Kidney tubule cell (primary cell): ENCODE results near the gene SENP5.

ENCODE experiments used
- DNase-seq: peaks from one replicate; pipeline ENCODE4 v3.0.0-alpha.2; 2018; ENCODE audit warnings: low spot score

The SENP5 gene

DNA sequence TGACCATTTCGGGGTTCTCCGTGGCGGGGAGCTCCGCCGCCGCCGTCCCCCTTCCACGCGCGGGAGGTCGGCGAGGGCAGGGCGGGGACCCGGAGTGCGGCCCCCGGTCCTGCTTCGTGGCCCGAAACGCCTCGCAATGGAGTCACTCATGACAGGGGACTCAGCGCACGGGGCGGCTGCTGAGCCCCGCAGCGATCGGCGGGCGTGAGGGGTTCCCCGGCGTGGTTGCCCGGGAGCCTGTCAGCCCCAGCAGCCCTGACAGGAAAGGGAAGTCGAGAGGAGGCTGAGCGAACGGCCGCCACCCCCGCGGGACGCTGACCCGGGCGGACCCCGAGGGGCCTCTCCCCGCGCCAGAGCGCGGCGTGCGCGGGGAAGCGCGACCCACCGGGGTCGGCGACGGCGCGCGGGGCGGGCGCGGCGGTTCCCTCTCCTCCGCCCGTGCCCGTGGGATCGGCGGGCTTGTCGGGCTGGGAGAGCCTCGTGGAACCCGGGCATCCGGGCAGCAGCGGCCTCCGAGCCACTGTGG lies 101.5 kb downstream of the SENP5 start:
- DNase-seq: peak; percentile 22

DNA sequence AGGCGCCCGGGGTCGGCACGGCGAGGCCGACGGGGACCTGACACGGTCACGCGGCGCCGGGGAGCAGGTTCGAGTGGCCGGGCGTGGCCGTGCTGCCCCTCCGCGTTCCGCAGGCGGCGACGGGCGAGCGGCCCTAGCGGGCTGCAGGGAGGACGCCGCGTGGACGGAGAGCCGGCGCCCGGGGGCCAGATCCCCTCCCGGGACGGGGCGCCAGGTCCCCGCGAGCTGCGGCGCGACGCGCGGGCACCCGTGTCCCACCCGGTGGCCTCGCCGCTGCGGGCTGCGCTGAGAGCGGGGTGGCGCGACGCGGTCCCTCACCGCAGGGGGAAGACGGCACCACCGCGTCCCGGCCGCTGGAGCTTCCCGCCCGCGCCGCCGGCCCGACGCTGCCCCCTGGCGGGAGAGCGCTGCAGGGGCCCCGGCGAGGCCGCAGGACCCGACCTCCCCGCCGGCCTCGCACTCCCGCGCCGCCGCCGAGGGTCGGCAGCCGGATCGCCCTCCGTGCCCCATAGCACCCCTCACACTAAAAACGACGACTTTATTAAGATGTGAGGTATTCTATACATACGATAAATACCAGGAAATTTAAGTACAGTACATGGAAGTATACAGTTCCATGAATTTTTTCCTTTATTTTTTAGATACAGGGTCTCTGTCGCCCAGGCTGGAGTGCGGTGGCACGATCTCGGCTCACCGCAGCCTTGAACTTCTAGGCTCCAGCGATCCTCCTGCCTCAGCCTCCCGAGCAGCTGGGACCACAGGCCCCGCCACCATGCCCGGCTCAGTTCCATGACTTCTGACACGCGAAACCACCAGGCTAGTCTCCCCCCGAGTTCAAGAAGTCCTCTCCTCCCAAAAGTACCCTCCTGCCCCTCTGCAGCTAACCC lies 102.2 kb downstream of the SENP5 start:
- DNase-seq: peak; percentile 66

DNA sequence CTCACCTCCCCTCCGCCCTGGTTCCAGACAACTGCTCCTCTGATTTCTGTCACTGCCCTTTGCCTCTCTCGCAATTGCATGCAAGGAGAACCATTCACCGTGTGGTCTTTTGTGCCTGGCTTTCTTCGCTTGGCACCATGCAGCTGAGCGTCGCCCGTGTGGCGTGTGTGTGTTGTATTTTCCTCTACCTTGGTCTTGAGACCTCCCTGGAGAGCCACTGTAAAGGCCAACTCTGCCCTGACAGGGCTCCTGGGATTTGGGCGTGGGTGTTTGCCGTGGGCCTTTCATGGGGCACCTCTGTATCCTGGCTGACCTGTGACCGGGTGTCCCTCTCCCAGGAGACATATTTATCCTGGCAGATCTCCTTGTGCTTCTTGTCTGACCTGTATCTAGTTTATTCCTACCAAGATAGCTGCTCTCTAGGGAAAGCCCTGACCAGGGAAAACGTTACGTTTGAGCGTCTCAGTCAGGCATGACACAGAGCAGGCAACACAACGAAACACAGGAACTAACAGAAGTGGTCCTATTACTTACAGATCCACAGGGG lies 102.9 kb downstream of the SENP5 start:
- DNase-seq: no peak

DNA sequence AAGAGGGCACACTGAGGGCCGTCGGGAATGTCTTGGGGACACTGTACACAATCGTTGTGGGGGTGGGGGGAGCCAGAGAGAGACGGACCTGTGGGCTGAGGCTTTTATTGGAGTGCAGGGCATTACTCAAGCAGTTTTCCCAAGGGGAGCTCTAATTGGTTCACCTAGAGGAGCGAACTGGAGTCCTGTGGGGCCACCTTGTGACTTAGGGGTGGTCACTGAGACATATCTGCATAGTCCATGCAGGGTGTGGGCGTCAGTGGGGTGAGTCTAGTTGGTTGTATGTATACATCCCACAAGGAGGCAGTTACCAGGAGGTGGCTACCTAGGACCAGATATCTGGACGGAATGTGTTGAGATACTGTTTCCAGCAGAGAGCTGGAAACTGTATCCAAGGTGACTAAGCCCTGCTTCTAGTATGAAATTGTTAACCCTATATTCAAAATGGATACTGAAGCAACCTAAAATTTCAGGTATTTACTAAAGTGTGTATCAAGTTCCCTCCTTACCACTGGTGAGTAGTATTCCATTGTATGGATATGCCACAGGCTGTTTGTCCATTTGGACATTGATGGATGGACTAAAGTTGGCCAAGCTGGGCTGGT lies 103.5 kb downstream of the SENP5 start:
- no peak for DNase-seq

DNA sequence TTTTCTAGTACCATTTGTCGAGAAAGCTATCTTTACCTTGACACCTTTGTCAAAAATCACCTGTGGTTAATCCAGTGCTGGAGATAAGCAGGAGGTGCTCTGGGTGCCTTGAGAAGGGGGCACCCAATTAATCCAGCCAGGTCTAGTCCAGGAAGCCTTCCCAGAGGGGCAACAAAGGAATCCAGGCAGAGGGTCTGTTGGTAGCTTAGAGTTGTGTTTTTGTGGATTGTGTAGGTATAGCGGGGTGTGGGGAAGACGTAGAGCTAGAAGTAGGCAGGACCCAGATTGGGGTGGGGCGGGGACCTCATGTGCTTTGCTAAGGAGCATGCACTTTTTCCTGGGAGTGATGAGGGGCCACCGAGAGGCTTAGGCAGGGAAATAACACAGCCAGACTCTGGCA lies 106.9 kb downstream of the SENP5 start:
- no peak for DNase-seq

DNA sequence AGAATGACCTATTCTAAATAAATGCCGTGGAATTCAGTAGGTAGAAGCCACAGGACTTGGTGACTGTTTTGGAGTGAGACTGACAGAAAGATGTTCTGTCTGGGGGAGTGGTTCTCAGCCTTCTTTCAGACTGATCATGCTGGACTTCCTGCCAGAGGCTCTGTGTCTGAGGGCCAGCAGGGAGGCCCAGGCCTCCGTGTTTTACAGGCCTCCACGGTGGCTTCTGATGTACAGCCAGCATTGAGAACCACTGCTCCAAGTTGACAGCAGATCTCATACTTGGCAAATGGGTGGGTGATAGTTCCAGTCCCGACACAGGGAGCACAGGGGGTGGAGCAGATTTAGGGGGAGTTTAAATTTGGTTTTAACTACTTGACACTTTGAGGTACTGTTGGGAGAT lies 107.6 kb downstream of the SENP5 start:
- DNase-seq: no peak

DNA sequence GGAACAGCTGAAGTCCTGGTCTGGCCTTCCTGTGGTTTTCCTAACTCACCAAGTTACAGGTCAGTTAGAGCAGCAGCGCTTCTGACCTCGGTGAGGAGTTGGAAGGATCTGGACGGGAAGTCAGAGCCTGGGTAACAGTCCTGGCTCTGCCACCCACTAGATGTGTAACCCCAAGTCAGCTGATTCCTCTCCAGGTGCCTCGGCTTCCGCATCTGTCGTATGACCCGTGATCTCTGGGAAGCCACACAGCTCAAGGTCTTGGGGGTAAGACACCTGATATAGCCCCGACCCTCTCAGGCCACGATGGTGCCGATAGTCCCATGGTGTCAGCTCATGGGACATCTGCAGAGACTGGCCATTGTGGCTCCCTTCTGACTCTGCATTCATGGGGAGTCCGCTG lies 109.2 kb downstream of the SENP5 start:
- no peak for DNase-seq

DNA sequence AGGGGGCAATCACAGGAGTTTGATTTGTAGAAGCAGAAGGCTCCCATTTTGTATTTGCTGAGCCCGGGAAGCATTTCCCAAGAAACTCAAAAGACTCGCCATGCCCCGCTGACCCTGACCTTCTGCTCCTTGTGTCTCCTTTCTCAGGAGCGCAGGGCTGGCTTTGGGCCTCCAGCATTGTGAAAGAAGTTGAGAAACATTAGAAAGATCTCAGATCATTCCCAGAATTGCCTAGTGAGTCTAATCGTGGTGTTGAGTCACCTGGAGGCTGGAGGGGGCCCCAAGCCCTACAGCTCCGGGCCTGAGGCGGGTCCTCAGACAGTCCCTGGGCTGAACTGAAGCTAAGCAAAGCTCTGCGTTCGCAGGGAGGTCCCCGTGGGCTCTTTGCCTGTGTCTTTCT lies 111.8 kb downstream of the SENP5 start:
- DNase-seq: peak; percentile 43

DNA sequence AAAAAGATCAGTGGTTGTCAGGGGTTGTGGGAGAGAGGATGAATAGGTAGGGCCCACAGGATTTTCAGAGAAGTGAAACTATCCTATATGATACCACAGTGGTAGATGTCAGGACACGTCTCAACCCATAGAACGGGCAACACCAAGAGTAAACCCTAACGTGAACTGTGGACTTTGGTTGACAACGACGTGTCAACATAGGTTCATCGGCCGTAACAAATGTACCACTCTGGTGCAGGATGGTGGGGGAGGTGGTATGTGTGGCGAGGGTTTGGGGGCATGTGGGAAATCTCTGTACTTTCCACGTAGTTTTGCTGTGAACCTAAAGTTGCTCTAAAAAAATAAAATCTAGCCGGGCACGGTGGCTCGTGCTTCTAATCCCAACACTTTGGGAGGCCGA lies 113.9 kb downstream of the SENP5 start:
- DNase-seq: no peak

DNA sequence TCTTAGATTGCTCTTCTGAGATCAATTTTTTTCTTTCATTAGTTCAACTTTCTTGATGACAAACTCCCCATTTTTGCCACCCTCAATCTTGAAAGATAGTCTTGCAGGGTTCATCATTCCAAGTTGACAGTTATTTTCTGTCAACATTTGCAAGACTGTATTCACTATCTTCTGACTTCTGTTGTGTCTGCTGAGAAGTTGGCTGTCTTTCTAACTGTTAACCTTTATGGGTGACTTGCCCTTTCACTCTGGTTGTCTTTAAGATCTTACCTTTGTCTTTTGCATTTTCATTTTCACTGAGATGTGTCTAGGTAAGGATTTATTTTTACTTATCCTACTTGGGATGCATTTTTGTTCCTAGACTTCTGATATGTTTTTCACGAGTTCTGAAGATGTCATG lies 115.5 kb downstream of the SENP5 start:
- no peak for DNase-seq
